DND-41 (cell line): Measurements from ENCODE around the gene MOB3B.

ENCODE experiments used
- ATAC-seq: fragments of 200-7000 bp; cut with Tn5 transposase; 3 replicates; pipeline ENCODE4 v1.9.1; 2021; ENCODE audit warnings: low read depth; ENCODE audit not compliant: insufficient read depth
- DNase-seq: peaks from one replicate; pipeline ENCODE4 v3.0.0-alpha.2; 2020
- H2AFZ ChIP-seq: 2 replicates; pipeline ENCODE4 v1.6.0; 2012; ENCODE audit warnings: low read depth, low read length
- H3K27ac ChIP-seq: 2 replicates; pipeline ENCODE4 v1.5.1; 2012; ENCODE audit warnings: low read length, inconsistent platforms
- H3K27me3 ChIP-seq: fragments of 200-600 bp; sonication (generic); 2 replicates; pipeline ENCODE4 v1.6.0; 2012; ENCODE audit warnings: low read length, mild to moderate bottlenecking, inconsistent platforms; ENCODE audit not compliant: insufficient read depth, poor library complexity
- H3K36me3 ChIP-seq: 2 replicates; pipeline ENCODE4 v1.5.1; 2012; ENCODE audit warnings: low read length, inconsistent platforms; ENCODE audit not compliant: insufficient read depth
- H3K4me1 ChIP-seq: 2 replicates; pipeline ENCODE4 v1.5.1; 2012; ENCODE audit warnings: mild to moderate bottlenecking, low read length; ENCODE audit not compliant: insufficient read depth
- H3K4me2 ChIP-seq: 2 replicates; pipeline ENCODE4 v1.6.0; 2012; ENCODE audit warnings: mild to moderate bottlenecking, moderate library complexity, low read length, inconsistent platforms; ENCODE audit not compliant: insufficient read depth
- H3K4me3 ChIP-seq, 2 experiments: fragments of 200-600 bp in 1 of 2; shearing (Covaris generic) in 1 of 2; 2 replicates each; pipeline ENCODE4 v1.5.1; 2012 to 2016; ENCODE audit warnings: inconsistent platforms in 2 of 2, low read length in 2 of 2, mild to moderate bottlenecking in 2 of 2, low read depth in 1 of 2, moderate library complexity in 1 of 2
- H3K79me2 ChIP-seq: 2 replicates; pipeline ENCODE4 v1.6.0; 2012; ENCODE audit warnings: low read length, inconsistent platforms; ENCODE audit not compliant: insufficient read depth
- H3K9ac ChIP-seq: 2 replicates; pipeline ENCODE4 v1.6.0; 2012; ENCODE audit warnings: low read depth, mild to moderate bottlenecking, inconsistent platforms, low read length, moderate library complexity
- H3K9me3 ChIP-seq: 2 replicates; pipeline ENCODE4 v1.5.1; 2012; ENCODE audit warnings: low read length, moderate library complexity, mild to moderate bottlenecking, inconsistent platforms; ENCODE audit not compliant: insufficient read depth, severe bottlenecking
- H4K20me1 ChIP-seq: 2 replicates; pipeline ENCODE4 v1.6.0; 2012; ENCODE audit warnings: low read length; ENCODE audit not compliant: insufficient read depth
- CTCF ChIP-seq: IDR thresholded peaks from 2 replicates; pipeline ENCODE4 v1.5.1; 2012; ENCODE audit warnings: borderline replicate concordance, low read length, moderate library complexity, mild to moderate bottlenecking; ENCODE audit not compliant: poor library complexity, severe bottlenecking; ENCODE audit errors: extremely low read depth
- EZH2 ChIP-seq: IDR thresholded peaks from 3 replicates; pipeline ENCODE4 v1.6.1; 2012; ENCODE audit warnings: borderline replicate concordance, low read depth, mild to moderate bottlenecking, moderate library complexity, low read length, inconsistent platforms; ENCODE audit not compliant: severe bottlenecking

MOB3B gene

GRCh38 chr9:27308691-27309390 lies 220.8 kb downstream of the MOB3B start:
- no peak for DNase-seq
- no peak for TF ChIP-seq EZH2
- no peak for TF ChIP-seq CTCF
- no peak overlapping the region for H2AFZ ChIP-seq
- ATAC-seq = no peak
- H4K20me1 ChIP-seq = no peaks in the 10 kb centered on the region
- no peak overlapping the region for H3K27ac ChIP-seq
- no peaks in the 10 kb centered on the region for H3K4me1 ChIP-seq
- no peak overlapping the region for H3K9ac ChIP-seq
- no peaks in the 10 kb centered on the region for H3K9me3 ChIP-seq
- H3K36me3 ChIP-seq = no peaks in the 10 kb centered on the region
- no peaks in the 10 kb centered on the region for H3K27me3 ChIP-seq
- H3K4me3 ChIP-seq = no peak overlapping the region
- H3K4me2 ChIP-seq = no peak overlapping the region
- no peaks in the 10 kb centered on the region for H3K79me2 ChIP-seq

- Histone ChIP-seq H3K4me1 (no peaks in the 10 kb centered on the region), H3K27ac (no peak overlapping the region), H3K79me2 (no peaks in the 10 kb centered on the region), H4K20me1 (no peaks in the 10 kb centered on the region), H2AFZ (no peak overlapping the region), H3K9ac (no peak overlapping the region), H3K4me2 (no peak overlapping the region), H3K27me3 (no peaks in the 10 kb centered on the region), H3K9me3 (no peaks in the 10 kb centered on the region), H3K4me3 (no peak overlapping the region), H3K36me3 (no peaks in the 10 kb centered on the region)
- no peak for TF ChIP-seq CTCF
- DNase-seq = no peak
- no peak for ATAC-seq
Measured at GRCh38 chr9:27304521-27304920, 225.1 kb downstream of the MOB3B start.

- Histone ChIP-seq H3K4me2 (no peak overlapping the region), H3K27ac (no peak overlapping the region), H3K36me3 (no peaks in the 10 kb centered on the region), H3K27me3 (no peaks in the 10 kb centered on the region), H3K4me1 (no peaks in the 10 kb centered on the region), H3K9me3 (no peaks in the 10 kb centered on the region), H4K20me1 (no peaks in the 10 kb centered on the region), H3K79me2 (no peaks in the 10 kb centered on the region), H2AFZ (no peak overlapping the region), H3K4me3 (no peak overlapping the region), H3K9ac (no peak overlapping the region)
- no peak for ATAC-seq
- no peak for TF ChIP-seq EZH2
- no peak for TF ChIP-seq CTCF
- DNase-seq = no peak
Measured at GRCh38 chr9:27303219-27303618, 226.4 kb downstream of the MOB3B start.
